HepG2 (cell line): ENCODE results near the gene NT5DC2. TPM values are rescaled to one million over a fixed set of nuclear protein-coding genes. Genes with fewer than 3 reads are reported as not detected.

Source experiments
- ATAC-seq: fragments of 200-7000 bp; cut with Tn5 transposase; 3 replicates; pipeline ENCODE4 v1.9.1; 2020; ENCODE audit warnings: mild to moderate bottlenecking, moderate library complexity
- BruUV-seq: library from RNA; stranded (reverse); fragments of 400-500 nt; replicated peaks from 2 replicates; lab custom pipeline; 2021; lab: Mats Ljungman, UMichigan
- CTCF ChIA-PET: fragments of 300-600 bp; formaldehyde crosslinking; extraction: SDS; loops from one replicate; lab custom pipeline; 2021; ENCODE audit warnings: low total read pairs, inconsistent platforms, low intra/inter-chr PET ratio; lab: Yijun Ruan, JAX
- POLR2A ChIA-PET: fragments of 350-600 bp; sonication (Branson Sonifier 250); formaldehyde crosslinking; loops from one replicate; lab custom pipeline; 2020; ENCODE audit warnings: antibody characterized with exemption, inconsistent platforms; lab: Yijun Ruan, JAX
- DNase-seq: peaks from one replicate; pipeline ENCODE4 v3.0.0-alpha.2; 2015; ENCODE audit warnings: low spot score
- FAIRE-seq: peaks from 3 replicates; lab custom pipeline; 2011; peaks lifted over from hg19 to GRCh38; lab: Jason Lieb, UNC
- H2AFZ ChIP-seq: one replicate; pipeline ENCODE4 v1.6.1; 2011; ENCODE audit warnings: low read length, inconsistent platforms
- H3K27ac ChIP-seq: fragments of 300-600 bp; 3 replicates; pipeline ENCODE4 v1.8.0; 2011; ENCODE audit warnings: mixed run types, mild to moderate bottlenecking, mixed read lengths, low read length, inconsistent platforms; ENCODE audit not compliant: insufficient read depth; ENCODE audit errors: extremely low read length
- H3K27me3 ChIP-seq, 2 experiments: fragments of 200-600 bp in 1 of 2; 2 replicates in 1 of 2; 3 replicates in 1 of 2; pipeline versions ENCODE4 v1.6.0 to v1.8.0; 2011; ENCODE audit warnings: low read length in 2 of 2, mild to moderate bottlenecking in 2 of 2, moderate library complexity in 2 of 2, inconsistent platforms in 1 of 2; ENCODE audit not compliant: insufficient read depth in 2 of 2, control insufficient read depth in 1 of 2
- H3K36me3 ChIP-seq, 2 experiments: fragments of 200-600 bp in 1 of 2; replicated peaks in 1 of 2; 2 replicates in 1 of 2; 3 replicates in 1 of 2; pipeline versions ENCODE4 v1.5.1 to v1.8.0; 2011; ENCODE audit warnings: low read length in 2 of 2, inconsistent platforms in 1 of 2; ENCODE audit not compliant: insufficient read depth in 2 of 2, control insufficient read depth in 1 of 2
- H3K4me1 ChIP-seq: 2 replicates; pipeline ENCODE4 v1.5.1; 2012; ENCODE audit warnings: low read length, inconsistent platforms; ENCODE audit not compliant: insufficient read depth
- H3K4me2 ChIP-seq: 2 replicates; pipeline ENCODE4 v1.6.0; 2011; ENCODE audit warnings: low read depth, low read length, inconsistent platforms
- H3K4me3 ChIP-seq, 3 experiments: fragments of 200-600 bp in 1 of 3; sonication (generic), shearing (Covaris generic) in 1 of 3; replicated peaks in 1 of 3; 2 replicates each; pipeline ENCODE4 v1.5.1; 2011 to 2016; ENCODE audit warnings: low read length in 3 of 3, inconsistent platforms in 2 of 3, low read depth in 2 of 3, mild to moderate bottlenecking in 2 of 3, control low read depth in 1 of 3, mixed read lengths in 1 of 3; ENCODE audit not compliant: insufficient read depth in 1 of 3
- H3K79me2 ChIP-seq: one replicate; pipeline ENCODE4 v1.6.1; 2011; ENCODE audit warnings: low read length, inconsistent platforms; ENCODE audit not compliant: insufficient read depth
- H3K9ac ChIP-seq: 2 replicates; pipeline ENCODE4 v1.6.0; 2011; ENCODE audit warnings: mild to moderate bottlenecking, low read depth, low read length, inconsistent platforms; ENCODE audit not compliant: insufficient read depth
- H3K9me3 ChIP-seq: 2 replicates; pipeline ENCODE4 v1.5.1; 2012; ENCODE audit warnings: mild to moderate bottlenecking, low read length
- H4K20me1 ChIP-seq: 2 replicates; pipeline ENCODE4 v1.6.0; 2011; ENCODE audit warnings: inconsistent platforms, mild to moderate bottlenecking, low read length, moderate library complexity; ENCODE audit not compliant: insufficient read depth
- FOXA1 ChIP-seq, 2 experiments: fragments of 450-650 bp in 1 of 2; sonication (generic) in 1 of 2; formaldehyde crosslinking in 1 of 2; IDR thresholded peaks; 2 replicates each; pipeline versions ENCODE4 v1.4.0 to v1.6.1; 2016 to 2020; ENCODE audit warnings: missing genetic modification reagents in 1 of 2
- HCFC1 ChIP-seq: fragments of 150-350 bp; IDR thresholded peaks from 2 replicates; pipeline ENCODE4 v1.6.1; 2014; ENCODE audit warnings: low read depth, low read length
- KAT8 ChIP-seq: IDR thresholded peaks from 2 replicates; pipeline ENCODE4 v1.6.1; 2016; ENCODE audit warnings: missing genetic modification reagents, missing compliant biosample characterization
- SP1 ChIP-seq, 2 experiments: fragments of 450-650 bp in 1 of 2; sonication (generic) in 1 of 2; formaldehyde crosslinking in 1 of 2; IDR thresholded peaks; 2 replicates each; pipeline versions ENCODE4 v1.4.0 to v1.6.1; 2016 to 2020; ENCODE audit warnings: missing genetic modification reagents in 1 of 2
- SRSF4 ChIP-seq: fragments of 200-400 bp; formaldehyde crosslinking; IDR thresholded peaks from one replicate; pipeline ENCODE4 v1.6.1; 2018; ENCODE audit warnings: mild to moderate bottlenecking, low read depth, low read length, moderate library complexity; ENCODE audit not compliant: poor library complexity, severe bottlenecking
- THYN1 ChIP-seq: sonication (generic); formaldehyde crosslinking; IDR thresholded peaks from 2 replicates; pipeline ENCODE4 v1.8.1; 2023; ENCODE audit warnings: low read depth, mild to moderate bottlenecking, moderate library complexity, missing genetic modification reagents, borderline replicate concordance
- ZNF101 ChIP-seq: sonication (generic); formaldehyde crosslinking; IDR thresholded peaks from 2 replicates; pipeline ENCODE4 v1.4.0; 2020; ENCODE audit warnings: mild to moderate bottlenecking, low read depth, missing genetic modification reagents, borderline replicate concordance
- ZNF274 ChIP-seq: sonication (generic); formaldehyde crosslinking; IDR thresholded peaks from 2 replicates; pipeline ENCODE4 v1.5.1; 2020; ENCODE audit warnings: mild to moderate bottlenecking, missing genetic modification reagents
- ZNF317 ChIP-seq: sonication (generic); formaldehyde crosslinking; IDR thresholded peaks from 2 replicates; pipeline ENCODE4 v1.5.0; 2020; ENCODE audit warnings: mild to moderate bottlenecking, missing genetic modification reagents
- ZNF562 ChIP-seq: sonication (generic); formaldehyde crosslinking; IDR thresholded peaks from 2 replicates; pipeline ENCODE4 v1.8.0; 2022; ENCODE audit warnings: missing genetic modification reagents, borderline replicate concordance
- WGBS: methylation state at CpG from one replicate; pipeline ENCODE4 v1.1.6; 2017; ENCODE audit warnings: low lambda C conversion rate; 5-methylcytosine and 5-hydroxymethylcytosine counted together
- in situ Hi-C: cut with HindIII; loops from 2 replicates; pipeline ENCODE4 v1.10.0; 2017; ENCODE audit warnings: low pct_unique_long_range_greater_than_20kb; ENCODE audit not compliant: extremely low pct_ligation_motif_present
- intact Hi-C: fragments of 100-400 bp; cut with micrococcal nuclease; formaldehyde crosslinking; loops from one replicate; pipeline ENCODE4 v1.10.0; 2022; ENCODE audit not compliant: unreplicated experiment
- polyA plus RNA-seq, 8 experiments: library from polyadenylated mRNA; depleted of rRNA in 3 of 8; stranded (reverse) in 7 of 8; unstranded in 1 of 8; fragments of >200 nt; fragmentation: Illumina TruSeq in 4 of 8; extraction: Trizol in 4 of 8; gene quantifications; 2 replicates each; pipeline versions ENCODE4 v1.2.1 to v1.2.3, GENCODE V29; 2011 to 2016; ENCODE audit warnings: low read depth in 4 of 8, missing spikeins in 1 of 8, mixed read lengths in 1 of 8; ENCODE audit not compliant: insufficient read depth in 1 of 8
- total RNA-seq, 5 experiments: library from RNA; depleted of rRNA; stranded (reverse); fragments of >200 nt; fragmentation: Illumina TruSeq; extraction: Trizol; gene quantifications; 2 replicates each; pipeline ENCODE4 v1.2.3, GENCODE V29; 2016; ENCODE audit warnings: low read depth in 1 of 5
- TF ChIP-seq, protein P1 (sequence below): sonication (generic); formaldehyde crosslinking; IDR thresholded peaks from 2 replicates; pipeline ENCODE4 v1.4.0; 2020; ENCODE audit warnings: missing genetic modification reagents, borderline replicate concordance

Gene NT5DC2
- total and polyA plus RNA-seq, 2 of the 13 experiments (the other 11 are each of a cell fraction or from before 2014, with no cell fraction given) = 131 to 240 TPM

DNA sequence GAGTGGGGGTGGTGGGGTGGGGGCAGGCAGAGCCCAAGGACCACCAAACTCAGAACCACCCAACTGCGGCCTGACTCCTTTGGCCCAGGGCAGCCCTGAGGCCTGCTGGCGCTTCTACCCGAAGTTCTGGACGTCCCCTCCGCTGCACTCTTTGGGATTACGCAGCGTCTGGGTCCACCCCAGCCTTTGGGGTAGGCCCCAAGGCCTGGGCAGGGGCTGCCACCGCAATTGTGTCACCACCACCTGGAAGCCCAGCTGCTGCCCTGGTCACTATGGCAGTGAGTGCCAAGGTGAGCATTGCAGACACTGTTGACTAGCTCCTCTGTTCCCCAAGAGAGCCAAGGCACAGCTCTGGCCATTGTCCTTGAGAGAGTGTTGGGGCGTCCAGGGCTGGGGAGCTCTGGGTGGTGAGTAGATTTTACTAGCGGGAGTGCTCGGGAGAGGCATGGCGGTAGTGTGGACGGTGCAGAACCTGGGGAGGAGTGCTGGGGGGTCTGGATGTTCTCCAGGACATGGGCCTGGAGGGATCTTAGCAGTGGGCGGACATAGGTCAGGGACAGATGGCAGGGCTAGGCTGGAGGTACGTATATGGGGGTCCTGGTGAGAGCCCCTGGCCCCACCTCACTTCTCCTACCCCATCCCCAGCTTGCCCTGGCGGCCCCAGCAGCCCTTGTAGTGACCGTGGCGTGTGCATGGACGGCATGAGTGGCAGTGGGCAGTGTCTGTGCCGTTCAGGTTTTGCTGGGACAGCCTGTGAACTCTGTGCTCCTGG is 12.8 kb downstream of the NT5DC2 start:
- Histone ChIP-seq H3K27me3 (peaks cover 6 to 24% of the 10 kb centered on the region in 2 experiments), H3K79me2 (no peaks in the 10 kb centered on the region), H4K20me1 (no peaks in the 10 kb centered on the region), H3K4me2 (no peak overlapping the region), H2AFZ (no peak overlapping the region), H3K9me3 (no peaks in the 10 kb centered on the region), H3K36me3 (peaks cover 6 to 12% of the 10 kb centered on the region in 2 experiments; a peak in 4 of 5 replicates), H3K4me1 (peaks cover 13% of the 10 kb centered on the region), H3K27ac (no peak overlapping the region), H3K4me3 (no peak overlapping the region), H3K9ac (no peak overlapping the region)
- WGBS = 57% methylated on average over 14 of the region's 20 CpGs
- in situ Hi-C loops = no loop called here
- CTCF ChIA-PET = no interaction called here
- no TSS peak for BruUV-seq
- TF ChIP-seq THYN1 (CRISPR knock-in tag) = no peak
- TF ChIP-seq ZNF562 (CRISPR knock-in tag) = no peak
- TF ChIP-seq SRSF4 = no peak
- no peak for TF ChIP-seq SP1 (IDR thresholded peaks at IDR 0.05)
- no peak for TF ChIP-seq SP1 (CRISPR knock-in tag; IDR thresholded peaks at IDR 0.05)
- no peak for TF ChIP-seq FOXA1 (IDR thresholded peaks at IDR 0.05)
- no peak for TF ChIP-seq FOXA1 (CRISPR knock-in tag; IDR thresholded peaks at IDR 0.05)
- no peak for TF ChIP-seq ZNF101
- no peak for TF ChIP-seq HCFC1
- TF ChIP-seq ZNF317 (CRISPR knock-in tag) = no peak
- TF ChIP-seq ZNF274 (CRISPR knock-in tag) = no peak
- TF ChIP-seq KAT8 (CRISPR knock-in tag) = no peak
- TF ChIP-seq, protein P1, sequence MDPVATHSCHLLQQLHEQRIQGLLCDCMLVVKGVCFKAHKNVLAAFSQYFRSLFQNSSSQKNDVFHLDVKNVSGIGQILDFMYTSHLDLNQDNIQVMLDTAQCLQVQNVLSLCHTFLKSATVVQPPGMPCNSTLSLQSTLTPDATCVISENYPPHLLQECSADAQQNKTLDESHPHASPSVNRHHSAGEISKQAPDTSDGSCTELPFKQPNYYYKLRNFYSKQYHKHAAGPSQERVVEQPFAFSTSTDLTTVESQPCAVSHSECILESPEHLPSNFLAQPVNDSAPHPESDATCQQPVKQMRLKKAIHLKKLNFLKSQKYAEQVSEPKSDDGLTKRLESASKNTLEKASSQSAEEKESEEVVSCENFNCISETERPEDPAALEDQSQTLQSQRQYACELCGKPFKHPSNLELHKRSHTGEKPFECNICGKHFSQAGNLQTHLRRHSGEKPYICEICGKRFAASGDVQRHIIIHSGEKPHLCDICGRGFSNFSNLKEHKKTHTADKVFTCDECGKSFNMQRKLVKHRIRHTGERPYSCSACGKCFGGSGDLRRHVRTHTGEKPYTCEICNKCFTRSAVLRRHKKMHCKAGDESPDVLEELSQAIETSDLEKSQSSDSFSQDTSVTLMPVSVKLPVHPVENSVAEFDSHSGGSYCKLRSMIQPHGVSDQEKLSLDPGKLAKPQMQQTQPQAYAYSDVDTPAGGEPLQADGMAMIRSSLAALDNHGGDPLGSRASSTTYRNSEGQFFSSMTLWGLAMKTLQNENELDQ = no peak
- DNase-seq (no peak), FAIRE-seq (no peak), ATAC-seq (peak; percentile 4; the same call in 2 of the 3 replicates)
- POLR2A ChIA-PET = no interaction called here
- intact Hi-C loops = no loop called here
